ENCODE measurements around the gene ZNRF2. TPM values are rescaled to one million over a fixed set of nuclear protein-coding genes. Genes with fewer than 3 reads are reported as not detected.

ZNRF2 gene
- total RNA-seq, 6 experiments from 2014 or later, result 17.1 to 24.0 (median 18.7) TPM

DNA sequence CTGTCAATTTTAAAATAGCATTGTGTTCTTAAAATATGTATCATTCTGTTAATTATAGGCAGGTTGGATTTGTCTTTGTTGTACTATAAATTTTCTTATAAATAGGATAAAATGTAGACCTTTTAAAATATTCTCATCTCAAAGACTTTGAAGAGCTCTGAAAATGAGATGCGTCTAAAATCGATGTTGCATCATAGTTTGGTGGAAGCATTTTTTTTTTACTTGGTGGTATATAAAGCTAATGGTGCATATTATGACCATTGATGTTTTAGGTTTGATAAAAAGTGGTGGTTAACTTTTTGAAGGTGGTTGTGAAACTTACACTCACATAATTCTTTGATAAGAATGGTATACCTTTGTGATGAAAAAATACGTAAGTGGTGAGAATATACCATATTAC, 69.1 kb downstream of the ZNRF2 start:
- H3K36me3 ChIP-seq, result no peaks in the 10 kb centered on the region
- H3K27ac ChIP-seq, result no peak overlapping the region
- intact Hi-C loops (cut with DNase I), result no loop called here
- ATAC-seq (no peak), DNase-seq (no peak)
- H3K4me3 ChIP-seq, result no peak overlapping the region
- H3K4me1 ChIP-seq, result peaks cover 0 to 6% (median 0%) of the 10 kb centered on the region in 4 donors
- TF ChIP-seq, protein P1, sequence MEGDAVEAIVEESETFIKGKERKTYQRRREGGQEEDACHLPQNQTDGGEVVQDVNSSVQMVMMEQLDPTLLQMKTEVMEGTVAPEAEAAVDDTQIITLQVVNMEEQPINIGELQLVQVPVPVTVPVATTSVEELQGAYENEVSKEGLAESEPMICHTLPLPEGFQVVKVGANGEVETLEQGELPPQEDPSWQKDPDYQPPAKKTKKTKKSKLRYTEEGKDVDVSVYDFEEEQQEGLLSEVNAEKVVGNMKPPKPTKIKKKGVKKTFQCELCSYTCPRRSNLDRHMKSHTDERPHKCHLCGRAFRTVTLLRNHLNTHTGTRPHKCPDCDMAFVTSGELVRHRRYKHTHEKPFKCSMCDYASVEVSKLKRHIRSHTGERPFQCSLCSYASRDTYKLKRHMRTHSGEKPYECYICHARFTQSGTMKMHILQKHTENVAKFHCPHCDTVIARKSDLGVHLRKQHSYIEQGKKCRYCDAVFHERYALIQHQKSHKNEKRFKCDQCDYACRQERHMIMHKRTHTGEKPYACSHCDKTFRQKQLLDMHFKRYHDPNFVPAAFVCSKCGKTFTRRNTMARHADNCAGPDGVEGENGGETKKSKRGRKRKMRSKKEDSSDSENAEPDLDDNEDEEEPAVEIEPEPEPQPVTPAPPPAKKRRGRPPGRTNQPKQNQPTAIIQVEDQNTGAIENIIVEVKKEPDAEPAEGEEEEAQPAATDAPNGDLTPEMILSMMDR (IDR thresholded peaks at IDR 0.05), result no peak
- no peak for TF ChIP-seq POLR2A (IDR thresholded peaks at IDR 0.05)
- WGBS (ENCODE audit: insufficient coverage, low coverage, low lambda C conversion rate, missing lambda C conversion rate), result 95% methylated on average over 3 of the region's 3 CpGs
- no peaks in the 10 kb centered on the region for H3K27me3 ChIP-seq
- no peaks in the 10 kb centered on the region for H3K9me3 ChIP-seq

DNA sequence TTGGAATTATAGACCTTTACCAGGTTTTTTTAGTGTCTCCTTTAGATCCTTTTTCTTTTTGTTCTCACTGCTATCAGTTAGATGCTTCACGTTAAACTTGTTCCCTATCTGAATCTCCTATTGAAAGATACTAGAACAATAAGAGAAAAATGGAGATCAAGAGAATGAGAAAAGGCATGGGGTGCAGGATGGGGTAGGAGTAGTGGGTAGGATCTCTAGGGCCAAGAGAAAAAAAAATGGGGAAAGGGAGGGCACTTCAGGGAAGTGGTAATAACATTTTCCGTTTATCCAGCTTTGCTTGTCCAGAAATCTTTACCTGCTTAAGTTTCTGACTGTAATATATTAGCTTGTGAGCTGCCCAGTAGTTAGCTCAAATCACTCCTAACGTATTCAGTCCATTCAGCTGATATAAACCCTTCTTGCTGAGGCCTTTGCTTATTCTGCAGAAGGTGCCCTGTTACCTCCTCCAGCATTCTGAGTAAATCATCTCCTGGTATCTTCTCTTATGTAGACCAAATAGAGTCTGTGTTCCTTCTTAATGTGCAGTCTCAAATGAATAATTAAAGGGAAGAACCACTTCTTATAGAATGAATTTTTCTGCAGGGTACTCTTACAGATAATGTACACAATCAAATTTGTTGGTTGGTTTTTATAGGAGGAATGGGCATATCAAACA, 69.7 kb downstream of the ZNRF2 start:
- H3K27ac ChIP-seq, result no peak overlapping the region
- ATAC-seq (no peak), DNase-seq (no peak)
- TF ChIP-seq, protein P1 (IDR thresholded peaks at IDR 0.05), result no peak
- no peak for TF ChIP-seq POLR2A (IDR thresholded peaks at IDR 0.05)
- H3K36me3 ChIP-seq, result no peaks in the 10 kb centered on the region
- no peaks in the 10 kb centered on the region for H3K9me3 ChIP-seq
- intact Hi-C loops (cut with DNase I), result no loop called here
- H3K4me3 ChIP-seq, result no peak overlapping the region
- no peaks in the 10 kb centered on the region for H3K27me3 ChIP-seq
- 70% methylated on average over 3 of the region's 3 CpGs for WGBS (ENCODE audit: insufficient coverage, low coverage, low lambda C conversion rate, missing lambda C conversion rate)
- H3K4me1 ChIP-seq, result peaks cover 0 to 6% (median 0%) of the 10 kb centered on the region in 4 donors

DNA sequence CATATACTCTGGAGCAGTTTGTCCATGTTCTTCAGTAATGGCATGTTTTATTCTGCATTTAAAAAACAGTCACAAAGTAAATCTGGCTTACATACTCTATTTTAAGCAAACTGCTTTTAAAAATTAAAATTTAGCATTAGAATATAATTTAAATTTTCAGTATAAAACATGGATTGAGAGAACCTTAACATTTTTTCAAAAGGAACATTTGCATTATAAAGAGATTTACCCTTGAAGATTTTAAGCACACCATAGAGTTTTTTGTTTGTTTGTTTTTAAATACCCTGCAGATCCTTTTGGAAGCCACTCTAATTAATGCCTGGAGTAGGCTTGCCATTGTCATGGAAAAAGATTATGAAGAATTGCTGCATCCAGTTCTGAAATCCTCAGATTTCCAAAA, 70.4 kb downstream of the ZNRF2 start:
- ATAC-seq (no peak), DNase-seq (no peak)
- Histone ChIP-seq H3K4me1 (no peaks in the 10 kb centered on the region), H3K27me3 (no peaks in the 10 kb centered on the region), H3K9me3 (no peaks in the 10 kb centered on the region), H3K27ac (no peak overlapping the region), H3K4me3 (no peak overlapping the region), H3K36me3 (no peaks in the 10 kb centered on the region)
- TF ChIP-seq POLR2A (IDR thresholded peaks at IDR 0.05), result no peak
- TF ChIP-seq, protein P1 (IDR thresholded peaks at IDR 0.05), result no peak
- intact Hi-C loops (cut with DNase I), result no loop called here

DNA sequence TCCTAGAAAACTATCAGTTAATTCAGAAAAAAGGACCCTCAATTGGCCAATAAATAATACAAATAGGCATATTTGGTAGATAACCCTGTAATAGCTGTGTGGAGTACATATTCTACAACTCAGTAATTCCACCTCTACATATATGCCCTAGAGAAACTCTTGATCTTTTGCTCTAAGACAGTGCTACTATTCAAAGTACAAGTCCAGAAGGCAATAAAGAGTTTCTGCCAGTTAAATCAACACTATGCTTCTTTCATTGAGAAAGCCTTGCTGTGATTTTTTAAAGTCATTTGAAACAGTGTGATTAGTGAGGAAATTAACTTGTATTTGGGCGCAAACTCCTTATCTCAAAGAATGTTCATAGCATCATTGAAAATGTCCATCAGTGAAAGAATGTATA, 75.6 kb downstream of the ZNRF2 start:
- no peak for TF ChIP-seq POLR2A (IDR thresholded peaks at IDR 0.05)
- TF ChIP-seq, protein P1 (IDR thresholded peaks at IDR 0.05), result no peak

More for the DNA sequence above, 75.6 kb downstream of the ZNRF2 start:
- intact Hi-C loops (cut with DNase I), result no loop called here
- H3K4me3 ChIP-seq, result no peak overlapping the region
- no peaks in the 10 kb centered on the region for H3K36me3 ChIP-seq
- no peaks in the 10 kb centered on the region for H3K27me3 ChIP-seq
- no peaks in the 10 kb centered on the region for H3K4me1 ChIP-seq
- no peak for DNase-seq
- 93% methylated on average over 1 of the region's 1 CpG for WGBS (ENCODE audit: insufficient coverage, low coverage, low lambda C conversion rate, missing lambda C conversion rate)
- H3K27ac ChIP-seq, result no peak overlapping the region
- ATAC-seq, result no peak
- H3K9me3 ChIP-seq, result no peaks in the 10 kb centered on the region
